GM21529 (cell line): ENCODE results near the gene CDC42SE2.

Experiments used
- ATAC-seq: cut with Tn5 transposase; IDR thresholded peaks from one replicate; pipeline ENCODE4 v1.9.1; 2021; ENCODE audit not compliant: unreplicated experiment

CDC42SE2 gene

GRCh38 chr5:131426011-131426410, 162.2 kb downstream of the CDC42SE2 start:
- no peak for ATAC-seq

DNA sequence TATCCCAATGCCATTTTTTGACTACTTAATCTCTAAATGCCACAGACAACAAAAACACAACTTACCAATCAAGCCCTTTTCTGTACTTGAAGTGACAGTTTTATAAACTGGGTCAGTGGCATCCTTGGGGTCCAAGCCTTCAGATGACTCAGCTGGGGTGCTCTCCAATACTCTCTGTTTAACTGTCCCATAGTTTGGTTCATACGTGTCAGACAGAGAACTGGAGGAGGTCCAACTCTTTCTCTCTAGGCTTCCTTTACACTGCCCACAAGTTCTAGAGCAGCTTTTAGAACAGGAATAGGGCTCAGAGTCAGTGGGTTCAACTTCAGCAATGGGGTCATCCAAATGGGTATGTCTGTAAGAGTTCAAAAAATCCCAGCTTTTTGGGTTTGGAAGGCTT, 166.9 kb downstream of the CDC42SE2 start:
- ATAC-seq = no peak

DNA sequence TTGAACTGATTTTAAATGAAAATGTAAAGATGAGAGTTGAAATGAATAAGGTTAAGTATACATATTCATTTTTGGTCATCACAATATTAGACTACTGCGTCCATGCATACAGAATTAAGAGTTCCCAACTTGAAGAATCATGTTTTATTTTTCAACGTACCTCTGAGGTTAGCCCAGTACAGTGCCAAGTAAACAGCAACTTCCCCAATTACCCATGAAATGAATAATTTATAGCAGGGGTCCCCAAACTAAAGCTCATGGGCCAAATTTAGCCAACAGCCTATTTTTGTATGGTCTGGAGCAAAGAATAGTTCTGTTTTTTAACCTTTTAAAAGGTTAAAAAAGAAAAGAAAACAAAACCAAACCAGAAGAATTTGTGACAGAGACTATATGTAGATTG, 167.9 kb downstream of the CDC42SE2 start:
- ATAC-seq = no peak

- no peak for ATAC-seq
Observed at GRCh38 chr5:131433109-131433508, 169.3 kb downstream of the CDC42SE2 start.

DNA sequence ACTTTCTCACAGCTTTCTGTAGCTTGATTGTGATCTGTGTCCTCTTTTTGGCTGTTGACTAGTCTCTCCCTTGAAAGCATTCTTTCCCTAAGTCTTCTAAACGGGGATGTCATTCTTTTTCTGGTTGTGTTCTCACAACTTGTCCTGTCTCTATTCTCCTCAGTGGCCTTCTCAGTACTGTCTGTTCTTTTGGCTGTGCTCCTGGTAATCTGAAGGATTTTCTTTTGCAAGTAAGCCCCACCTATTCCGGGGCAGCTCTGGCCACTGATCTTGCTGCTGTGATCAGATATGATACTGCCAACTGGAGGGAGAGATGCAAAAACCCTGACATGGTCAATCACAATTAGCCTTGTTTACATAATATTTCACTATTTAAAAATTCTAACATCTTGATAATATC, 172.2 kb downstream of the CDC42SE2 start:
- ATAC-seq = no peak

DNA sequence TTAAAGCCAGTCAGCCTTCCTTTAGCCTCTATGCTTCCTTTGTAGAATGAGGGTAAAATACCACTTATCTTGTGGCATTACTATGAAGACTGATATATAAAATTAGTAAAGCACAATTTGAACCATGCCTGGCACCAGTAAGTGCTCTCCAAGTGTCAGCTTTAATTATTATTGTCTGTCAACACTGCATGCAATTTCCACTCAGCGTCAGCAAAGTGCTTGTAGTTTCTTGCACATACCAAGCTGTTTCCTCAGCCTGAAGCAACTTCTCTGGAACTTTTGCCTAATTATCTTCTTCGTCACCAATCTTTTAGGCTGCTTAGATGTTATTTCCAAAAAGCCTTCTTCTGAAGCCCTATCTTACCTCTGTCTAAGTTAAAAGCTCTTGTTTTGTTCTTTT, 177.3 kb downstream of the CDC42SE2 start:
- no peak for ATAC-seq
